ENCODE data around the gene SCGB1D1.
"Not testable (repeated sequence)": the region's sequence is repeated elsewhere in the genome, so short reads cannot be mapped to it uniquely, and the experiment has no call there.

The SCGB1D1 gene

GRCh38 chr11:62182147-62182891, 7.7 kb upstream of the SCGB1D1 start:
- H3K4me3 Mint-ChIP-seq: no peak overlapping the region
- no peak for DNase-seq
- H3K27me3 Mint-ChIP-seq: peaks cover 14% of the 10 kb centered on the region
- H3K9me3 Mint-ChIP-seq: no peaks in the 10 kb centered on the region
- no peak overlapping the region for H3K27ac Mint-ChIP-seq
- H3K36me3 Mint-ChIP-seq: no peaks in the 10 kb centered on the region
- no peaks in the 10 kb centered on the region for H3K4me1 Mint-ChIP-seq
- CTCF ChIA-PET: interaction anchor here (1.2 kb wide), 1 partner anchor 11 kb away, joined by 5 read pairs; no protein-coding TSS in a partner anchor

- Mint-ChIP-seq H3K36me3 (no peaks in the 10 kb centered on the region), H3K27ac (no peak overlapping the region), H3K27me3 (peaks cover 35% of the 10 kb centered on the region), H3K9me3 (no peaks in the 10 kb centered on the region), H3K4me1 (no peaks in the 10 kb centered on the region), H3K4me3 (no peak overlapping the region)
- DNase-seq: no peak
- CTCF ChIA-PET: no interaction called here
Observed at GRCh38 chr11:62186195-62186594, 3.8 kb upstream of the SCGB1D1 start.

- CTCF ChIA-PET: no interaction called here
- no peaks in the 10 kb centered on the region for H3K4me1 Mint-ChIP-seq
- H3K9me3 Mint-ChIP-seq: no peaks in the 10 kb centered on the region
Observed at GRCh38 chr11:62193952-62194351, 3.9 kb downstream of the SCGB1D1 start.

GRCh38 chr11:62195010-62195409, 5.0 kb downstream of the SCGB1D1 start:
- H3K4me1 Mint-ChIP-seq, H3K9me3 Mint-ChIP-seq, H3K27ac Mint-ChIP-seq, DNase-seq, H3K4me3 Mint-ChIP-seq, H3K36me3 Mint-ChIP-seq, CTCF ChIA-PET: not testable (repeated sequence)
- peaks cover 49% of the 10 kb centered on the region for H3K27me3 Mint-ChIP-seq

More at GRCh38 chr11:62193952-62194351, 3.9 kb downstream of the SCGB1D1 start:
- H3K36me3 Mint-ChIP-seq: no peaks in the 10 kb centered on the region
- no peak overlapping the region for H3K27ac Mint-ChIP-seq
- DNase-seq: no peak
- H3K4me3 Mint-ChIP-seq: no peak overlapping the region
- H3K27me3 Mint-ChIP-seq: peaks cover 59% of the 10 kb centered on the region

- Mint-ChIP-seq H3K9me3 (no peaks in the 10 kb centered on the region), H3K27ac (no peak overlapping the region), H3K36me3 (no peaks in the 10 kb centered on the region), H3K27me3 (peaks cover 47% of the 10 kb centered on the region), H3K4me3 (no peak overlapping the region), H3K4me1 (no peaks in the 10 kb centered on the region)
- CTCF ChIA-PET: no interaction called here
- no peak for DNase-seq
Observed at GRCh38 chr11:62195945-62196344, 5.9 kb downstream of the SCGB1D1 start.

- H3K27me3 Mint-ChIP-seq: peaks cover 41% of the 10 kb centered on the region
- DNase-seq, H3K4me1 Mint-ChIP-seq, H3K4me3 Mint-ChIP-seq, CTCF ChIA-PET, H3K36me3 Mint-ChIP-seq, H3K27ac Mint-ChIP-seq, H3K9me3 Mint-ChIP-seq: not testable (repeated sequence)
Observed at GRCh38 chr11:62197400-62197799, 7.4 kb downstream of the SCGB1D1 start.

GRCh38 chr11:62201376-62201775, 11.4 kb downstream of the SCGB1D1 start:
- Mint-ChIP-seq H3K4me1 (no peaks in the 10 kb centered on the region), H3K4me3 (no peak overlapping the region), H3K9me3 (no peaks in the 10 kb centered on the region), H3K36me3 (no peaks in the 10 kb centered on the region), H3K27ac (no peak overlapping the region), H3K27me3 (peaks cover 22% of the 10 kb centered on the region)
- no peak for DNase-seq
- CTCF ChIA-PET: no interaction called here

GRCh38 chr11:62202910-62203309, 12.9 kb downstream of the SCGB1D1 start:
- H3K27ac Mint-ChIP-seq: no peak overlapping the region
- H3K9me3 Mint-ChIP-seq: no peaks in the 10 kb centered on the region
- H3K4me1 Mint-ChIP-seq: no peaks in the 10 kb centered on the region
- no peak for DNase-seq
- H3K4me3 Mint-ChIP-seq: no peak overlapping the region
- peaks cover 25% of the 10 kb centered on the region for H3K27me3 Mint-ChIP-seq
- H3K36me3 Mint-ChIP-seq: no peaks in the 10 kb centered on the region
- CTCF ChIA-PET: interaction anchor here (1.1 to 1.5 kb wide), 2 partner anchors 31 to 64 kb away, joined by 3 read pairs; no protein-coding TSS in a partner anchor

GRCh38 chr11:62204430-62204829, 14.4 kb downstream of the SCGB1D1 start:
- H3K4me1 Mint-ChIP-seq: no peaks in the 10 kb centered on the region

GRCh38 chr11:62205441-62205840, 15.4 kb downstream of the SCGB1D1 start:
- H3K27me3 Mint-ChIP-seq: peaks cover 26% of the 10 kb centered on the region
- H3K27ac Mint-ChIP-seq: no peak overlapping the region
- CTCF ChIA-PET: interaction anchor here (1.2 kb wide), 1 partner anchor 308 kb away, joined by 3 read pairs; no protein-coding TSS in a partner anchor
- H3K4me1 Mint-ChIP-seq: no peaks in the 10 kb centered on the region
- no peaks in the 10 kb centered on the region for H3K9me3 Mint-ChIP-seq
- no peak overlapping the region for H3K4me3 Mint-ChIP-seq
- DNase-seq: no peak
- H3K36me3 Mint-ChIP-seq: no peaks in the 10 kb centered on the region

More at GRCh38 chr11:62204430-62204829, 14.4 kb downstream of the SCGB1D1 start:
- Mint-ChIP-seq H3K36me3 (no peaks in the 10 kb centered on the region), H3K9me3 (no peaks in the 10 kb centered on the region), H3K4me3 (no peak overlapping the region), H3K27ac (no peak overlapping the region), H3K27me3 (peaks cover 25% of the 10 kb centered on the region)
- CTCF ChIA-PET: no interaction called here
- no peak for DNase-seq

GRCh38 chr11:62206276-62207066, 16.5 kb downstream of the SCGB1D1 start:
- not testable (repeated sequence) for H3K4me1 Mint-ChIP-seq

GRCh38 chr11:62208785-62209144, 18.7 kb downstream of the SCGB1D1 start:
- H3K27ac Mint-ChIP-seq: no peak overlapping the region
- no peak for DNase-seq
- no peaks in the 10 kb centered on the region for H3K4me1 Mint-ChIP-seq
- H3K27me3 Mint-ChIP-seq: peaks cover 25% of the 10 kb centered on the region
- CTCF ChIA-PET: interaction anchor here (1.0 to 1.2 kb wide), 2 partner anchors 37 to 103 kb away, joined by 3 to 4 read pairs; no protein-coding TSS in a partner anchor
- no peaks in the 10 kb centered on the region for H3K36me3 Mint-ChIP-seq
- no peak overlapping the region for H3K4me3 Mint-ChIP-seq
- no peaks in the 10 kb centered on the region for H3K9me3 Mint-ChIP-seq

More at GRCh38 chr11:62206276-62207066, 16.5 kb downstream of the SCGB1D1 start:
- not testable (repeated sequence) for H3K4me3 Mint-ChIP-seq, H3K9me3 Mint-ChIP-seq, H3K27ac Mint-ChIP-seq, DNase-seq, H3K36me3 Mint-ChIP-seq
- CTCF ChIA-PET: interaction anchor here (1.2 kb wide), 2 partner anchors 55 to 309 kb away, joined by 3 to 4 read pairs; no protein-coding TSS in a partner anchor
- H3K27me3 Mint-ChIP-seq: peaks cover 28% of the 10 kb centered on the region

- no peak for DNase-seq
- peaks cover 29% of the 10 kb centered on the region for H3K27me3 Mint-ChIP-seq
- H3K4me3 Mint-ChIP-seq: no peak overlapping the region
- CTCF ChIA-PET: interaction anchor here (0.6 to 1.8 kb wide), 3 partner anchors 71 to 105 kb away, joined by 3 to 10 read pairs (median 5); no protein-coding TSS in a partner anchor
- peaks cover 3% of the 10 kb centered on the region for H3K36me3 Mint-ChIP-seq
- no peaks in the 10 kb centered on the region for H3K4me1 Mint-ChIP-seq
- no peak overlapping the region for H3K27ac Mint-ChIP-seq
- peaks cover 5% of the 10 kb centered on the region for H3K9me3 Mint-ChIP-seq
Observed at GRCh38 chr11:62217191-62217748, 27.3 kb downstream of the SCGB1D1 start.

- CTCF ChIA-PET: no interaction called here
Observed at GRCh38 chr11:62221498-62221897, 31.5 kb downstream of the SCGB1D1 start.

More at GRCh38 chr11:62221498-62221897, 31.5 kb downstream of the SCGB1D1 start:
- H3K27me3 Mint-ChIP-seq: peaks cover 20% of the 10 kb centered on the region
- no peak overlapping the region for H3K4me3 Mint-ChIP-seq
- H3K36me3 Mint-ChIP-seq: peaks cover 12% of the 10 kb centered on the region
- H3K27ac Mint-ChIP-seq: no peak overlapping the region
- peaks cover 26% of the 10 kb centered on the region for H3K9me3 Mint-ChIP-seq
- no peaks in the 10 kb centered on the region for H3K4me1 Mint-ChIP-seq
- no peak for DNase-seq
